Measurements from ENCODE around the gene ARPC1B. TPM values are rescaled to one million over a fixed set of nuclear protein-coding genes. Genes with fewer than 3 reads are reported as not detected.
"Not testable (repeated sequence)": the region's sequence is repeated elsewhere in the genome, so short reads cannot be mapped to it uniquely, and the experiment has no call there.

Gene ARPC1B
- total RNA-seq, 4 donors from 2014 or later: 214 to 273 (median 228) TPM

DNA sequence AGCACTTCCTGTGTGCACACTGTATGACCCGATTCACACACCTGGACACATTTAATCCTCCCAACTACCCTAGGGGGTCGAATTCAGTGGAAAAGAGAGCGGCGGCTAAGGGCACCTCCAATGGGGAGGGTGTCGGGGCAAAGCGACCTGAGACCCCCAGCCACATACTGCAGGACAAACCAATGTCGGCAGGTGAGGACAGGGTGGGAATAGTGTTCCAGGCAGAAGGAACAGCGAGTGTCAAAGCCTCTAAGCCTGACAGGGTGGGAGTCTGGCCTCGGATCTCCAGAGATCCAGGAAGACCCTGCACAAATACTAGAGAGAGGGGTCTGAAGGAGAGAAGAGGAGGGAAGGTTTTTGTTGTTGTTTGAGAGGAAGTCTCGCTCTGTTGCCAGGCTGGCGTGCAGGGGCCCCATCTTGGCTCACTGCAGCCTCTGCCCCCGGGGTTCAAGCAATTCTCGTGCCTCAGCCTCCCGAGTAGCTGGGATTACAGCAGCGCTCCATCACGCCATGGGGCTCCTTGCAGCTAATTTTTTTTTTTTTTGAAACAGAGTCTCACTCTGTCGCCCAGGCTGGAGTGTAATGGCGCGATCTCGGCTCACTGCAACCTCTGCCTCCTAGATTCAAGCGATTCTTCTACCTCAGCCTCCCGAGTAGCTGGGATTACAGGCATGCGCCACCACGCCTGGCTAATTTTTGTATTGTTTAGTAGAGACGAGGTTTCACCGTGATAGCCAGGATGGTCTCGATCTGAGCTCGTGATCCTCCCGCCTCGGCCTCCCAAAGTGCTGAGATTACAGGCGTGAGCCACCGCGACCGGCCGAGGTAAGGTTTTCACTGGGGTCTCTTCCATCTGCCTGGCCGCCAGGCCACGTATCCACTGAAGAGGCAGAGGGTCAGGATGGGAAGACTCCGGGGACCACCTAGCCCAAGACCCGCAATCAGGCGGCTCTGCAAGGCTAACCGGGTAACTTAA, 1.2 kb upstream of the ARPC1B start:
- intact Hi-C loops (cut with DNase I): no loop called here
- peak overlapping the region in 2 of 3 donors; percentile 47 to 93 for H3K4me3 ChIP-seq (replicated peaks in 1 of 3)
- H3K27me3 ChIP-seq: no peaks in the 10 kb centered on the region
- WGBS, 2 donors: 82 to 84% methylated on average over 41 of the region's 41 CpGs
- peaks cover 24 to 29% of the 10 kb centered on the region in 2 donors for H3K4me1 ChIP-seq
- no peaks in the 10 kb centered on the region for H3K9me3 ChIP-seq
- peak in 1 of 2 donors; percentile 17 for DNase-seq
- peak overlapping the region; percentile 83 to 96 (median 94) for H3K27ac ChIP-seq
- TF ChIP-seq, protein P1, sequence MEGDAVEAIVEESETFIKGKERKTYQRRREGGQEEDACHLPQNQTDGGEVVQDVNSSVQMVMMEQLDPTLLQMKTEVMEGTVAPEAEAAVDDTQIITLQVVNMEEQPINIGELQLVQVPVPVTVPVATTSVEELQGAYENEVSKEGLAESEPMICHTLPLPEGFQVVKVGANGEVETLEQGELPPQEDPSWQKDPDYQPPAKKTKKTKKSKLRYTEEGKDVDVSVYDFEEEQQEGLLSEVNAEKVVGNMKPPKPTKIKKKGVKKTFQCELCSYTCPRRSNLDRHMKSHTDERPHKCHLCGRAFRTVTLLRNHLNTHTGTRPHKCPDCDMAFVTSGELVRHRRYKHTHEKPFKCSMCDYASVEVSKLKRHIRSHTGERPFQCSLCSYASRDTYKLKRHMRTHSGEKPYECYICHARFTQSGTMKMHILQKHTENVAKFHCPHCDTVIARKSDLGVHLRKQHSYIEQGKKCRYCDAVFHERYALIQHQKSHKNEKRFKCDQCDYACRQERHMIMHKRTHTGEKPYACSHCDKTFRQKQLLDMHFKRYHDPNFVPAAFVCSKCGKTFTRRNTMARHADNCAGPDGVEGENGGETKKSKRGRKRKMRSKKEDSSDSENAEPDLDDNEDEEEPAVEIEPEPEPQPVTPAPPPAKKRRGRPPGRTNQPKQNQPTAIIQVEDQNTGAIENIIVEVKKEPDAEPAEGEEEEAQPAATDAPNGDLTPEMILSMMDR (IDR thresholded peaks at IDR 0.05): no peak
- peaks cover 3 to 5% of the 10 kb centered on the region in 2 donors for H3K36me3 ChIP-seq

DNA sequence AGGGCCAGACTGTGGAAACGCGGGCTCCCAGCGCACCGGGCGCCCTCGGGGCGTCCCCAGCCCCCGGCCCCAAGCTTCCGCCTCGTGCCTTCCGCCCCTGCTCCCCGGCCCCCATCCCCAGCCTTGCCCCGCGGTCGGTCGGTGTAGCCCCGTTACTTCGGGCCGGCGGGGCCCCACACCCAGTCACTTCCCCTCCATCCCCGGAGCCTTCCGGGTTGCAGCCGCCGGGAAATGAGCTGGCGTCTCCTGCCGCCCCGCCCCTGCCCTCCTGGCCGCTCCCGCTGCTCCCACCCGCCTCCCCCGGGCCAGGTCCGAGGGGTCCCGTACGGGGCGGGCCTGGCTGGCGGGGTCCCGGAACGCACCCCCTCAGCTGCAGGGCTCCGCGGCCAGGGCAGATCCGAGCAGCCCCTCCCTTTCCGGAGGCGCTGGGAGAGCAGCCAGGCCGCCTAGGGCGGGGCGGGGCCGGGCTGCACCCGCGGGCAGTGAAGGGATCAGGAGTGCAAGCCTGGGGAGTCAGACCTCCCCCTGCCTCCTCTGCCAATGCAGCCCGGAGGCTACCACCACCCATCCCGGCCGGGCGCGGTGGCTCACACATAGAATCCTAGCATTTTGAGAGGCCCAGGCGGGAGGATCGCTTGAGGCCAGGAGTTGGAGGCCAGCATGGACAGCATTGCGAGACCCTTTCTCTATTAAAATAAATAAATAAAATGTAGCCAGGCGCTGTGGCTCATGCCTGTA, 709 bp downstream of the ARPC1B start:
- Histone ChIP-seq H3K9me3 (no peaks in the 10 kb centered on the region), H3K27ac (peak overlapping the region; percentile 83 to 96 (median 94)), H3K36me3 (peaks cover 3 to 5% of the 10 kb centered on the region in 2 donors), H3K27me3 (no peaks in the 10 kb centered on the region), H3K4me3 (replicated peaks in 1 of 3) (peak overlapping the region; percentile 47 to 93 (median 51)), H3K4me1 (peaks cover 24 to 42% of the 10 kb centered on the region in 2 donors)
- WGBS, 2 donors: 25 to 27% methylated on average over 9 to 10 of the region's 58 CpGs
- TF ChIP-seq, protein P1 (IDR thresholded peaks at IDR 0.05): no peak
- peak in 1 of 2 donors; percentile 70 for TF ChIP-seq POLR2A (IDR thresholded peaks at IDR 0.05)
- intact Hi-C loops (cut with DNase I): loop anchor here (5.0 kb wide), 1 partner anchor 37 kb away; no protein-coding TSS in a partner anchor
- peak; percentile 81 to 85 for DNase-seq

DNA sequence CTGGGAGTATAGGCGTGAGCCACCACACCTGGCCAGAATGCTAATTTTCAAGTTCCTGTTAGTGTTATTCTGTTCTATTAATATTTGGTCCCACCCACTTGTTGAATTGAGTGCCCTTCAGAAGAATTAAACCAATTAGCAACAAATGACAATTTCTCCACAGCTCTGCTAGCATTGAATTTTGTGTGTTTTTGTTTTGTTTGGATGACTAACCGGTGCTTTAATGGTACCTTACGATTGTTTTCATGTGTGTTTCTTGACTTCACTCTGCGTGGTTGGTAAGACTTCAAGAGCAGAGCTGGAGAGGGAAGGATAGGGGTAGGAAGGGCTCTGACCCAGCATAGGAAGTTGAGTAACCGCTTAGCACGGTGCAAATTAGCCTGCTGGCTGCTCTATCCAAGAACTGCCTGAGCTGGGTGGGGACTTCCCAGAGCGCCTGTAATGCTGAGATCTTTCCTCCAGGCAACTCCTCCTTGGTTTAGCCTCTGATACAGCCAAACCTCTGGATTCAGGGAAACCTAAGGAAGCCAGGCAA, 4.6 kb downstream of the ARPC1B start:
- peak; percentile 19 to 43 for DNase-seq
- 33 to 37% methylated on average over 7 of the region's 7 CpGs for WGBS, 2 donors
- Histone ChIP-seq H3K36me3 (peaks cover 3 to 5% of the 10 kb centered on the region in 2 donors), H3K27ac (peak overlapping the region; percentile 19 to 74 (median 25)), H3K4me3 (replicated peaks in 1 of 3) (no peak overlapping the region), H3K4me1 (peaks cover 5 to 35% of the 10 kb centered on the region in 2 donors), H3K27me3 (no peaks in the 10 kb centered on the region), H3K9me3 (no peaks in the 10 kb centered on the region)
- TF ChIP-seq, protein P1 (IDR thresholded peaks at IDR 0.05): no peak
- TF ChIP-seq POLR2A (IDR thresholded peaks at IDR 0.05): no peak
- intact Hi-C loops (cut with DNase I): loop anchor here (5.0 kb wide), 1 partner anchor 33 kb away; no protein-coding TSS in a partner anchor

DNA sequence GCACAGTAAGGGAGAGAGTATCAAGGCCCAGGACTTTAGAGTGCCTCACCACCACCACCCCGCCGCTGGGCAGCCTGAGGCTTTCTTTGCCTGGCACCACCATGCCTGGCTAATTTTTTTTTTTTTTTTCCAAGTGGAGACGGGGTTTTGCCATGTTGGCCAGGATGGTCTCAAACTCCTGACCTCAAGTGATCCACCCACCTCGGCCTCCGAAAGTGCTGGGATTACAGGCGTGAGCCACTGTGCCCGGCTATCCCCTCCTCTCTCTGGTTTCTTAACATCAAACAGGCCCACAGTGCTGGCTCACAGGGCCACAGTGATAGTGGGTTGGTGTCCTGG, 5.1 kb downstream of the ARPC1B start:
- peaks cover 3 to 35% of the 10 kb centered on the region in 2 donors for H3K4me1 ChIP-seq
- 73 to 81% methylated on average over 7 of the region's 7 CpGs for WGBS, 2 donors

More for the DNA sequence above, 5.1 kb downstream of the ARPC1B start:
- intact Hi-C loops (cut with DNase I): loop anchor here (5.0 kb wide), 1 partner anchor 33 kb away; no protein-coding TSS in a partner anchor
- not testable (repeated sequence) for H3K9me3 ChIP-seq; H3K27me3 ChIP-seq; H3K4me3 ChIP-seq (replicated peaks in 1 of 3); DNase-seq; H3K36me3 ChIP-seq
- H3K27ac ChIP-seq: peak overlapping the region; percentile 19 to 74 (median 25)

Data from thyroid gland (tissue), 4 donors.